Right lobe of liver (tissue), 4 donors: ENCODE results near the gene FRY.

ENCODE experiments used
- CTCF ChIP-seq, 4 donors: fragments of 200-600 bp in 3 of 4; fragments of 450-650 bp in 1 of 4; IDR thresholded peaks; one replicate each; pipeline versions ENCODE4 v1.5.1 to v1.8.0; 2016 to 2022; ENCODE audit warnings: antibody characterized with exemption in 4 of 4, mild to moderate bottlenecking in 2 of 4
- POLR2A ChIP-seq: fragments of 450-650 bp; IDR thresholded peaks from one replicate; pipeline ENCODE4 v1.6.1; 2017; ENCODE audit warnings: antibody characterized with exemption, mild to moderate bottlenecking
- donor health status: DM: no; HTN: no; CAD: no.
- donor health status: DM: no; HTN: no; CAD: no.
- donor health status: DM: no; HTN: yes; CAD: no.

GRCh38 chr13:32134241-32135055, 102.9 kb downstream of the FRY start:
- TF ChIP-seq CTCF (IDR thresholded peaks at IDR 0.05): no peak
- TF ChIP-seq POLR2A: no peak
